ENCODE data around the gene LNP1. TPM values are rescaled to one million over a fixed set of nuclear protein-coding genes. Genes with fewer than 3 reads are reported as not detected.
"Not testable (repeated sequence)": the region's sequence is repeated elsewhere in the genome, so short reads cannot be mapped to it uniquely, and the experiment has no call there.

Gene LNP1
- total RNA-seq = 1 to 10 TPM; 1.0 to 2.9 TPM

- H3K4me1 Mint-ChIP-seq (ENCODE audit: low read depth in 2 of 2) = peaks cover 33 to 38% of the 10 kb centered on the region in 2 donors
- no peaks in the 10 kb centered on the region for H3K36me3 Mint-ChIP-seq
- H3K9me3 Mint-ChIP-seq = no peaks in the 10 kb centered on the region
- peak; percentile 96 for DNase-seq (ENCODE audit: low spot score)
- no peaks in the 10 kb centered on the region for H3K27me3 Mint-ChIP-seq
- peak; percentile 95 to 97 for ATAC-seq
- H3K27ac Mint-ChIP-seq = peak within 1 kb of the TSS; percentile 91 to 99
- peak within 1 kb of the TSS; percentile 93 for H3K4me3 Mint-ChIP-seq
These were observed at the start of gene LNP1, which contains the start of gene TOMM70 for GRCh38 chr3:100400780-100401673. TSS of gene LNP1 (plus strand) at chr3:100401539. CDS start at chr3:100429730, 28,191 bp downstream. TSS of gene TOMM70 (minus strand) at chr3:100401089. CDS start at chr3:100400949, 140 bp downstream.

GRCh38 chr3:100351770-100352169, 49.6 kb upstream of the LNP1 start:
- DNase-seq (ENCODE audit: low spot score); H3K27me3 Mint-ChIP-seq; ATAC-seq; H3K27ac Mint-ChIP-seq; H3K4me1 Mint-ChIP-seq (ENCODE audit: low read depth in 2 of 2); H3K9me3 Mint-ChIP-seq; H3K4me3 Mint-ChIP-seq: not testable (repeated sequence)
- peaks cover 24% of the 10 kb centered on the region for H3K36me3 Mint-ChIP-seq

GRCh38 chr3:100352296-100353231, 48.8 kb upstream of the LNP1 start:
- peaks cover 24% of the 10 kb centered on the region for H3K36me3 Mint-ChIP-seq
- no peak overlapping the region for H3K4me3 Mint-ChIP-seq
- H3K27ac Mint-ChIP-seq = no peak overlapping the region
- DNase-seq (ENCODE audit: low spot score) (no peak), ATAC-seq (no peak)
- H3K27me3 Mint-ChIP-seq = no peaks in the 10 kb centered on the region
- peaks cover 0 to 2% of the 10 kb centered on the region in 2 donors for H3K4me1 Mint-ChIP-seq (ENCODE audit: low read depth in 2 of 2)
- H3K9me3 Mint-ChIP-seq = no peaks in the 10 kb centered on the region

- H3K4me1 Mint-ChIP-seq (ENCODE audit: low read depth in 2 of 2) = peaks cover 0 to 2% of the 10 kb centered on the region in 2 donors
- DNase-seq (ENCODE audit: low spot score) = no peak
- H3K4me3 Mint-ChIP-seq = no peak overlapping the region
- no peaks in the 10 kb centered on the region for H3K27me3 Mint-ChIP-seq
- H3K36me3 Mint-ChIP-seq = peaks cover 16% of the 10 kb centered on the region
- no peaks in the 10 kb centered on the region for H3K9me3 Mint-ChIP-seq
- no peak overlapping the region for H3K27ac Mint-ChIP-seq
- ATAC-seq = no peak
These were observed 46.5 kb upstream of the LNP1 start for GRCh38 chr3:100354850-100355249.

- H3K9me3 Mint-ChIP-seq = no peaks in the 10 kb centered on the region
- H3K27ac Mint-ChIP-seq = no peak overlapping the region
- H3K4me3 Mint-ChIP-seq = no peak overlapping the region
- H3K4me1 Mint-ChIP-seq (ENCODE audit: low read depth in 2 of 2) = no peaks in the 10 kb centered on the region
- peaks cover 7% of the 10 kb centered on the region for H3K36me3 Mint-ChIP-seq
- no peaks in the 10 kb centered on the region for H3K27me3 Mint-ChIP-seq
- DNase-seq (ENCODE audit: low spot score) (no peak), ATAC-seq (no peak)
These were observed 42.9 kb upstream of the LNP1 start for GRCh38 chr3:100358413-100358812.

GRCh38 chr3:100359035-100359434, 42.3 kb upstream of the LNP1 start:
- Mint-ChIP-seq H3K9me3 (no peaks in the 10 kb centered on the region), H3K4me3 (no peak overlapping the region), H3K27me3 (no peaks in the 10 kb centered on the region), H3K27ac (no peak overlapping the region), H3K36me3 (peaks cover 13% of the 10 kb centered on the region), H3K4me1 (ENCODE audit: low read depth in 2 of 2) (no peaks in the 10 kb centered on the region)
- no peak for ATAC-seq
- no peak for DNase-seq (ENCODE audit: low spot score)

- ATAC-seq = no peak
- no peaks in the 10 kb centered on the region for H3K9me3 Mint-ChIP-seq
- no peak overlapping the region for H3K4me3 Mint-ChIP-seq
- H3K4me1 Mint-ChIP-seq (ENCODE audit: low read depth in 2 of 2) = no peaks in the 10 kb centered on the region
- H3K27me3 Mint-ChIP-seq = no peaks in the 10 kb centered on the region
- H3K27ac Mint-ChIP-seq = no peak overlapping the region
- no peak for DNase-seq (ENCODE audit: low spot score)
- peaks cover 26% of the 10 kb centered on the region for H3K36me3 Mint-ChIP-seq
These were observed 40.4 kb upstream of the LNP1 start for GRCh38 chr3:100360757-100361496.

- H3K4me1 Mint-ChIP-seq (ENCODE audit: low read depth in 2 of 2) = no peaks in the 10 kb centered on the region
- no peak overlapping the region for H3K27ac Mint-ChIP-seq
- no peak for ATAC-seq
- peaks cover 28% of the 10 kb centered on the region for H3K36me3 Mint-ChIP-seq
- H3K4me3 Mint-ChIP-seq = no peak overlapping the region
- no peaks in the 10 kb centered on the region for H3K9me3 Mint-ChIP-seq
- DNase-seq (ENCODE audit: low spot score) = no peak
- H3K27me3 Mint-ChIP-seq = no peaks in the 10 kb centered on the region
These were observed 39.4 kb upstream of the LNP1 start for GRCh38 chr3:100361897-100362296.

- no peak overlapping the region for H3K27ac Mint-ChIP-seq
- no peaks in the 10 kb centered on the region for H3K4me1 Mint-ChIP-seq (ENCODE audit: low read depth in 2 of 2)
- no peak for ATAC-seq
- peaks cover 28% of the 10 kb centered on the region for H3K36me3 Mint-ChIP-seq
- H3K9me3 Mint-ChIP-seq = no peaks in the 10 kb centered on the region
- H3K27me3 Mint-ChIP-seq = no peaks in the 10 kb centered on the region
- DNase-seq (ENCODE audit: low spot score) = no peak
- H3K4me3 Mint-ChIP-seq = no peak overlapping the region
These were observed 36.9 kb upstream of the LNP1 start for GRCh38 chr3:100364421-100364820.

GRCh38 chr3:100366424-100366823, 34.9 kb upstream of the LNP1 start:
- no peak for DNase-seq (ENCODE audit: low spot score)
- no peak overlapping the region for H3K4me3 Mint-ChIP-seq
- no peaks in the 10 kb centered on the region for H3K27me3 Mint-ChIP-seq
- no peaks in the 10 kb centered on the region for H3K9me3 Mint-ChIP-seq
- peaks cover 28% of the 10 kb centered on the region for H3K36me3 Mint-ChIP-seq
- H3K4me1 Mint-ChIP-seq (ENCODE audit: low read depth in 2 of 2) = no peaks in the 10 kb centered on the region
- no peak for ATAC-seq
- no peak overlapping the region for H3K27ac Mint-ChIP-seq

GRCh38 chr3:100368441-100368840, 32.9 kb upstream of the LNP1 start:
- Mint-ChIP-seq H3K36me3 (peaks cover 20% of the 10 kb centered on the region), H3K27ac (no peak overlapping the region), H3K27me3 (no peaks in the 10 kb centered on the region), H3K4me1 (ENCODE audit: low read depth in 2 of 2) (no peaks in the 10 kb centered on the region), H3K9me3 (no peaks in the 10 kb centered on the region), H3K4me3 (no peak overlapping the region)
- DNase-seq (ENCODE audit: low spot score) (no peak), ATAC-seq (no peak)

- Mint-ChIP-seq H3K9me3 (no peaks in the 10 kb centered on the region), H3K36me3 (peaks cover 4% of the 10 kb centered on the region), H3K4me1 (ENCODE audit: low read depth in 2 of 2) (peaks cover 0 to 3% of the 10 kb centered on the region in 2 donors), H3K27ac (no peak overlapping the region), H3K4me3 (no peak overlapping the region), H3K27me3 (no peaks in the 10 kb centered on the region)
- ATAC-seq = no peak
- no peak for DNase-seq (ENCODE audit: low spot score)
These were observed 30.6 kb upstream of the LNP1 start for GRCh38 chr3:100370756-100371155.

GRCh38 chr3:100374521-100374920, 26.8 kb upstream of the LNP1 start:
- DNase-seq (ENCODE audit: low spot score) = no peak
- Mint-ChIP-seq H3K9me3 (no peaks in the 10 kb centered on the region), H3K27ac (no peak overlapping the region), H3K27me3 (no peaks in the 10 kb centered on the region), H3K36me3 (peaks cover 6% of the 10 kb centered on the region), H3K4me1 (ENCODE audit: low read depth in 2 of 2) (peaks cover 0 to 3% of the 10 kb centered on the region in 2 donors), H3K4me3 (no peak overlapping the region)
- ATAC-seq = no peak
